ENCODE measurements around the gene EXOC2.

The EXOC2 gene

GRCh38 chr6:689223-689622, 3.7 kb downstream of the EXOC2 start:
- H3K9me3 ChIP-seq (ENCODE audit: control insufficient read depth, low read length) = no peaks in the 10 kb centered on the region
- H3K4me3 ChIP-seq (ENCODE audit: low read depth, low read length) = no peak overlapping the region
- peaks cover 37% of the 10 kb centered on the region for H3K79me2 ChIP-seq
- H3K27ac ChIP-seq = no peak overlapping the region
- no peaks in the 10 kb centered on the region for H3K27me3 ChIP-seq (ENCODE audit: control insufficient read depth, insufficient read depth, low read length)
- H3K4me1 ChIP-seq = peaks cover 2% of the 10 kb centered on the region
- H3K36me3 ChIP-seq (ENCODE audit: control insufficient read depth, insufficient read depth, low read length) = no peaks in the 10 kb centered on the region
- no peak overlapping the region for H2AFZ ChIP-seq
- no peak overlapping the region for H3K4me2 ChIP-seq (ENCODE audit: low read length)
- no peak for TF ChIP-seq CTCF (IDR thresholded peaks at IDR 0.05)
- H3K9ac ChIP-seq = no peak overlapping the region

GRCh38 chr6:686497-686896, 6.4 kb downstream of the EXOC2 start:
- H3K36me3 ChIP-seq (ENCODE audit: control insufficient read depth, insufficient read depth, low read length) = no peaks in the 10 kb centered on the region
- H3K79me2 ChIP-seq = peaks cover 45% of the 10 kb centered on the region
- TF ChIP-seq CTCF (IDR thresholded peaks at IDR 0.05) = no peak
- H3K9me3 ChIP-seq (ENCODE audit: control insufficient read depth, low read length) = no peaks in the 10 kb centered on the region
- H3K4me1 ChIP-seq = peaks cover 2% of the 10 kb centered on the region
- no peaks in the 10 kb centered on the region for H3K27me3 ChIP-seq (ENCODE audit: control insufficient read depth, insufficient read depth, low read length)
- no peak overlapping the region for H2AFZ ChIP-seq
- no peak overlapping the region for H3K9ac ChIP-seq
- H3K27ac ChIP-seq = no peak overlapping the region
- H3K4me2 ChIP-seq (ENCODE audit: low read length) = no peak overlapping the region
- no peak overlapping the region for H3K4me3 ChIP-seq (ENCODE audit: low read depth, low read length)

DNA sequence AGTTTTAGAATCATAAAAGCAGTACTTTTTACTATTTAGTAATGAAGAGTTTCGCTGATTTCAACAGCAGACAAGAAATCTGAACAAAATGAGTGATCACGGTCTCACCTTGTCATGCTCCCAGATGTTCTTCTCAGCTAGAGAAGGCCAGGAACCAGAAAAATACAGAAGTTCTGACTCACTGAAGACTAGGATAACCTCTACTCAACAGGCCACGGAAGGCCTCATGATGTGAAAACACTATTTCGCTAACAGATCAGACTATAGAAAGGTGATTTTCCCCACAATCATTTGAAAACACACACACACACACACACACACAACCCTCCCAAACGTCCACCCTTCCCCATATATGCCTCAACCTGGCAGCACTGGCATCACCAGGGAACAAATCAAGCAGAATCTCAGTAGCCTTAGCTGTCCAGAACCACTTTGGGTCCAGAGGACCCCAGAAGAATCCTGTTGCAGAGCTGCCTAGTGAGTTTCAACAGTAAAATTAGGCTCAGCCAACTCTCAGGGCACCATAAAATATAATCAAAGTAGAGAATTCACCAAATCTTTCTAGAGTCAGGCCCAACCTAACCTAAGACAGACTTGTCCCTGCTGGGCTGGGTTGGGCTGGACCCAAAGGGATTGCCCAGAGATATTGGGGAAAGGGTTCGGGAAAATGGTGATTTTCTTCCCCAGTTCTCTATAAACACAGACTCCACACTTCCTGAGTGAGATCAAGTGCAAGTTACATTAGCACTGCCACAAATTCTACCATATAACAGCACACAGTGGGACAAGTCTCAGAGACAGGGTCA, 7.9 kb downstream of the EXOC2 start:
- H3K9me3 ChIP-seq (ENCODE audit: control insufficient read depth, low read length) = no peaks in the 10 kb centered on the region
- no peak overlapping the region for H3K4me2 ChIP-seq (ENCODE audit: low read length)
- H3K9ac ChIP-seq = no peak overlapping the region
- TF ChIP-seq CTCF (IDR thresholded peaks at IDR 0.05) = no peak
- H3K79me2 ChIP-seq = peaks cover 42% of the 10 kb centered on the region
- no peaks in the 10 kb centered on the region for H3K27me3 ChIP-seq (ENCODE audit: control insufficient read depth, insufficient read depth, low read length)
- no peak overlapping the region for H3K4me3 ChIP-seq (ENCODE audit: low read depth, low read length)
- no peak overlapping the region for H2AFZ ChIP-seq
- H3K4me1 ChIP-seq = peaks cover 2% of the 10 kb centered on the region
- no peak overlapping the region for H3K27ac ChIP-seq
- H3K36me3 ChIP-seq (ENCODE audit: control insufficient read depth, insufficient read depth, low read length) = no peaks in the 10 kb centered on the region

DNA sequence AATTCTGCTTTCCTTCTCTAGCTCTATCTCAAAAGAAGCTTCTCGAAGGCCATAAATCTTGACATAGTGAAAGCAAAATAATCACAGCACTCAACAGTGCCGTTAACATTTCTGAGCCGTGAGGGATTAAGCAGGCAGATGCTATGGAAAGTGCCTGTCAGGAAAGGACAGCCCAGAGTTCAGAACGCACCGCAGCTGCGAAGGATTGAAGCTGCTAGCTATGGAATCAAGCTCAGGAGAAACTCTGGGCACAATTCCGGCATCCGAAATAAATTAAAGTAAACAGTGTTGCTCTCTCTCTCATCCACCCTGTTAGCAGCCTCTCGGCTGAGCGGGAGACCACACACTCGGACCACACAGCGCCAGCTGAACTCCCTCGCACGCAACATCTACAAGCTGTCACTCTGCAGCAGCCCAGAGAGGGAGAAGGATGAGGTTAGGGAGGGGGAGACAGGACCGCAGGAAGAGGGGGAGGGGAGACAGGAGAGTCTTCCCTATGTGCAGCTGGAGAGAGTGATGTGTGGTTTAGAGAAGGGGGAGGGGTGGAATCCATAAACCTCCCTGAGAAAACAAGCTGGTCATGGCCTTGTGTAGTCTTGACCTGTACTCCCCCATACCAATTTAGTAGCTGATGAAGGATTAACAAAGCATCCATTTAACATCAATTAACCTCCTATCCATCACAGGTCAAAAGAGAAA, 9.0 kb downstream of the EXOC2 start:
- Histone ChIP-seq H3K36me3 (ENCODE audit: control insufficient read depth, insufficient read depth, low read length) (no peaks in the 10 kb centered on the region), H3K4me1 (no peaks in the 10 kb centered on the region), H2AFZ (no peak overlapping the region), H3K4me3 (ENCODE audit: low read depth, low read length) (no peak overlapping the region), H3K4me2 (ENCODE audit: low read length) (no peak overlapping the region), H3K9me3 (ENCODE audit: control insufficient read depth, low read length) (no peaks in the 10 kb centered on the region), H3K9ac (no peak overlapping the region), H3K27me3 (ENCODE audit: control insufficient read depth, insufficient read depth, low read length) (no peaks in the 10 kb centered on the region), H3K79me2 (peaks cover 37% of the 10 kb centered on the region), H3K27ac (no peak overlapping the region)
- no peak for TF ChIP-seq CTCF (IDR thresholded peaks at IDR 0.05)

Data from parathyroid adenoma (tissue), 2 donors.